Mammary epithelial cell (primary cell): ENCODE data around the gene LRCH3.
"Not testable (repeated sequence)": the region's sequence is repeated elsewhere in the genome, so short reads cannot be mapped to it uniquely, and the experiment has no call there.

Experiments
- EZH2 ChIP-seq: IDR thresholded peaks from 2 replicates; pipeline ENCODE4 v1.6.1; 2012; ENCODE audit warnings: low read length, inconsistent platforms, borderline replicate concordance
- TF ChIP-seq, protein P1 (sequence below), 2 donors: IDR thresholded peaks in 1 of 2; conservative IDR thresholded peaks in 1 of 2; 2 replicates each; pipeline ENCODE4 v1.5.1; 2011 to 2012; ENCODE audit warnings: inconsistent platforms in 2 of 2, low read length in 2 of 2, mild to moderate bottlenecking in 2 of 2, control low read depth in 1 of 2, low read depth in 1 of 2; ENCODE audit not compliant: insufficient read depth in 1 of 2; ENCODE audit errors: extremely low read depth in 1 of 2

DNA sequence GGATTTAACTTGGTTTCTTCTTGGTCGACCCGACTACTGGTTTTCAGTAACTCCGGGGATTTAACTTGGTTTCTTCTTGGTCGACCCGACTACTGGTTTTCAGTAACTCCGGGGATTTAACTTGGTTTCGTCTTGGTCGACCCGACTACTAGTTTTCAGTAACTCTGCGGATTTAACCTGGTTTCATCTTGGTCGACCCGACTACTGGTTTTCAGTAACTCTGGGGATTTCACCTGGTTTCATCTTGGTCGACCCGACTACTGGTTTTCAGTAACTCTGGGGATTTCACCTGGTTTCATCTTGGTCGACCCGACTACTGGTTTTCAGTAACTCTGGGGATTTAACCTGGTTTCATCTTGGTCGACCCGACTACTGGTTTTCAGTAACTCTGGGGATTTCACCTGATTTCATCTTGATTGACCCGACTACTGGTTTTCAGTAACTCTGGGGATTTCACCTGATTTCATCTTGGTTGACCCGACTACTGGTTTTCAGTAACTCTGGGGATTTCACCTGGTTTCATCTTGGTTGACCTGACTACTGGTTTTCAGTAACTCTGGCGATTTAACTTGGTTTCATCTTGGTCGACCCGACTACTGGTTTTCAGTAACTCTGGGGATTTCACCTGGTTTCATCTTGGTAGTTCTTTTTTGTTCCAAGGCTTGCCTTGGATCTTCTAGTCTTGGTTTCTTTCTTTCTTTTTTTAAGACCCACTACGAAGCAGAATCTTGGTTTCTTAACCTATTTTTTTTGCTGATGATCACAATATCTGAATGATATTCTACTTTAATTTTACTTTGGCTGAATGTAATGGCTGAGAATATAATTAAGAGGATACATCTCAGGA is 130.6 kb downstream of the LRCH3 start:
- TF ChIP-seq, protein P1, sequence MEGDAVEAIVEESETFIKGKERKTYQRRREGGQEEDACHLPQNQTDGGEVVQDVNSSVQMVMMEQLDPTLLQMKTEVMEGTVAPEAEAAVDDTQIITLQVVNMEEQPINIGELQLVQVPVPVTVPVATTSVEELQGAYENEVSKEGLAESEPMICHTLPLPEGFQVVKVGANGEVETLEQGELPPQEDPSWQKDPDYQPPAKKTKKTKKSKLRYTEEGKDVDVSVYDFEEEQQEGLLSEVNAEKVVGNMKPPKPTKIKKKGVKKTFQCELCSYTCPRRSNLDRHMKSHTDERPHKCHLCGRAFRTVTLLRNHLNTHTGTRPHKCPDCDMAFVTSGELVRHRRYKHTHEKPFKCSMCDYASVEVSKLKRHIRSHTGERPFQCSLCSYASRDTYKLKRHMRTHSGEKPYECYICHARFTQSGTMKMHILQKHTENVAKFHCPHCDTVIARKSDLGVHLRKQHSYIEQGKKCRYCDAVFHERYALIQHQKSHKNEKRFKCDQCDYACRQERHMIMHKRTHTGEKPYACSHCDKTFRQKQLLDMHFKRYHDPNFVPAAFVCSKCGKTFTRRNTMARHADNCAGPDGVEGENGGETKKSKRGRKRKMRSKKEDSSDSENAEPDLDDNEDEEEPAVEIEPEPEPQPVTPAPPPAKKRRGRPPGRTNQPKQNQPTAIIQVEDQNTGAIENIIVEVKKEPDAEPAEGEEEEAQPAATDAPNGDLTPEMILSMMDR (conservative IDR thresholded peaks at IDR 0.05 in 1 of 2, IDR thresholded peaks at IDR 0.05 in 1 of 2; ENCODE audit: extremely low read depth in 1 of 2, insufficient read depth in 1 of 2, low read depth in 1 of 2, low read length in 2 of 2): not testable (repeated sequence)
- not testable (repeated sequence) for TF ChIP-seq EZH2
